Activated CD8-positive, alpha-beta memory T cell treated with anti-CD3 and anti-CD28 coated beads for 4 hours (primary cell): Measurements from ENCODE around the gene PTPRH.

ENCODE experiments used
- DNase-seq, 2 donors: peaks; one replicate each; pipeline ENCODE4 v3.0.0-alpha.2; 2020; ENCODE audit warnings: low read depth in 2 of 2

Gene PTPRH

GRCh38 chr19:55133639-55134444, 75.5 kb downstream of the PTPRH start:
- DNase-seq = no peak

GRCh38 chr19:55132453-55133129, 76.7 kb downstream of the PTPRH start:
- no peak for DNase-seq

- DNase-seq = no peak
Measured at GRCh38 chr19:55131421-55131820, 77.9 kb downstream of the PTPRH start.
